ENCODE results near the gene CAB39.

DNA sequence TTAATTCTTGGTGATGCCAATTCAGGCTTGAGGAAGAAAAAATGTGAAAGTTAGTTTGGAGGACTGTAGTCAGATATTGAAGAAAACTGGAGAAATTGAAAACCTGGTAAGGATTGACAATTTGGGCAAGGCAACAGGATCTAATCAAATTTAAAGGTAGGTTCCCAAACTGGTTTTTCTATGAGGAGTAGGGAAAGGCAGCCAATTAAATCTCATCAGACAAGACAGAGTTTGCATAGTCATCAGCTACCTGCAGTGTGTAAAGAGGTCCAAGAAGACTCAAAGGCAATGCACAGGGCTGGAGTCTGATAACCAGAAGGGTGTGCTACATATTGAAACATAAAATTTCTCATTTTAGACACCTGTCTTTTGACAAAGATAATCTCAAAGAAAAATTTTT, 16.0 kb upstream of the CAB39 start:
- TF ChIP-seq, protein P1, sequence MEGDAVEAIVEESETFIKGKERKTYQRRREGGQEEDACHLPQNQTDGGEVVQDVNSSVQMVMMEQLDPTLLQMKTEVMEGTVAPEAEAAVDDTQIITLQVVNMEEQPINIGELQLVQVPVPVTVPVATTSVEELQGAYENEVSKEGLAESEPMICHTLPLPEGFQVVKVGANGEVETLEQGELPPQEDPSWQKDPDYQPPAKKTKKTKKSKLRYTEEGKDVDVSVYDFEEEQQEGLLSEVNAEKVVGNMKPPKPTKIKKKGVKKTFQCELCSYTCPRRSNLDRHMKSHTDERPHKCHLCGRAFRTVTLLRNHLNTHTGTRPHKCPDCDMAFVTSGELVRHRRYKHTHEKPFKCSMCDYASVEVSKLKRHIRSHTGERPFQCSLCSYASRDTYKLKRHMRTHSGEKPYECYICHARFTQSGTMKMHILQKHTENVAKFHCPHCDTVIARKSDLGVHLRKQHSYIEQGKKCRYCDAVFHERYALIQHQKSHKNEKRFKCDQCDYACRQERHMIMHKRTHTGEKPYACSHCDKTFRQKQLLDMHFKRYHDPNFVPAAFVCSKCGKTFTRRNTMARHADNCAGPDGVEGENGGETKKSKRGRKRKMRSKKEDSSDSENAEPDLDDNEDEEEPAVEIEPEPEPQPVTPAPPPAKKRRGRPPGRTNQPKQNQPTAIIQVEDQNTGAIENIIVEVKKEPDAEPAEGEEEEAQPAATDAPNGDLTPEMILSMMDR (IDR thresholded peaks at IDR 0.05; ENCODE audit: extremely low read depth in 1 of 2, insufficient read depth in 1 of 2, low read depth in 1 of 2, low read length in 2 of 2) = no peak
- TF ChIP-seq FOS (IDR thresholded peaks at IDR 0.05; ENCODE audit: borderline replicate concordance, insufficient read depth, low read length) (no peak), POLR2A (IDR thresholded peaks at IDR 0.05; ENCODE audit: low read depth, low read length) (no peak), POLR2AphosphoS5 (IDR thresholded peaks at IDR 0.05; ENCODE audit: insufficient read depth, low read depth, low read length) (no peak), MYC (IDR thresholded peaks at IDR 0.05; ENCODE audit: low read depth, low read length) (no peak), EZH2 (IDR thresholded peaks at IDR 0.05; ENCODE audit: borderline replicate concordance, low read depth, low read length, severe bottlenecking) (no peak), JUN (IDR thresholded peaks at IDR 0.05; ENCODE audit: borderline replicate concordance, insufficient read depth, insufficient read length, low read depth) (no peak)
- TF ChIP-seq, protein P2, sequence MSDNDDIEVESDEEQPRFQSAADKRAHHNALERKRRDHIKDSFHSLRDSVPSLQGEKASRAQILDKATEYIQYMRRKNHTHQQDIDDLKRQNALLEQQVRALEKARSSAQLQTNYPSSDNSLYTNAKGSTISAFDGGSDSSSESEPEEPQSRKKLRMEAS (IDR thresholded peaks at IDR 0.05; ENCODE audit: insufficient read depth, insufficient read length) = no peak

Measured in endothelial cell of umbilical vein (primary cell).